ENCODE measurements around the gene TMEM178B. TPM values are rescaled to one million over a fixed set of nuclear protein-coding genes. Genes with fewer than 3 reads are reported as not detected.

Gene TMEM178B
- polyA plus RNA-seq, 1 donor (not counting 4 experiments of a cell fraction or from before 2014, with no cell fraction given): not detected

GRCh38 chr7:141045842-141046620 is 27.8 kb upstream of the TMEM178B start:
- Histone ChIP-seq H3K79me2 (ENCODE audit: control insufficient read depth, insufficient read depth, low read length) (no peaks in the 10 kb centered on the region), H3K27ac (ENCODE audit: control insufficient read depth, insufficient read depth, low read length) (no peak overlapping the region), H3K9ac (ENCODE audit: control insufficient read depth, extremely low read depth, insufficient read depth, low read length) (no peak overlapping the region), H3K4me3 (ENCODE audit: control insufficient read depth in 2 of 3, extremely low read depth in 1 of 3, insufficient read depth in 2 of 3, low read depth in 1 of 3, low read length in 3 of 3) (no peak overlapping the region), H2AFZ (ENCODE audit: control insufficient read depth, low read length) (no peak overlapping the region), H3K9me1 (ENCODE audit: control insufficient read depth, extremely low read depth, insufficient read depth, low read length) (no peaks in the 10 kb centered on the region), H4K20me1 (ENCODE audit: control insufficient read depth, extremely low read depth, insufficient read depth, low read length) (no peaks in the 10 kb centered on the region), H3K27me3 (ENCODE audit: control insufficient read depth, extremely low read depth, insufficient read depth, low read length) (no peaks in the 10 kb centered on the region), H3K36me3 (ENCODE audit: control insufficient read depth in 2 of 2, extremely low read depth in 1 of 2, insufficient read depth in 2 of 2, low read length in 2 of 2) (no peaks in the 10 kb centered on the region), H3K4me1 (ENCODE audit: control insufficient read depth, extremely low read depth, insufficient read depth, low read length) (no peaks in the 10 kb centered on the region), H3K4me2 (ENCODE audit: control insufficient read depth, extremely low read depth, insufficient read depth, low read depth, low read length) (no peak overlapping the region), H3K9me3 (ENCODE audit: control insufficient read depth, low read depth, low read length) (no peaks in the 10 kb centered on the region)
- dilution Hi-C loops (cut with MboI; ENCODE audit: extremely low pct_ligation_motif_present, low sequenced_read_pairs): no loop called here
- TF ChIP-seq, protein P1, sequence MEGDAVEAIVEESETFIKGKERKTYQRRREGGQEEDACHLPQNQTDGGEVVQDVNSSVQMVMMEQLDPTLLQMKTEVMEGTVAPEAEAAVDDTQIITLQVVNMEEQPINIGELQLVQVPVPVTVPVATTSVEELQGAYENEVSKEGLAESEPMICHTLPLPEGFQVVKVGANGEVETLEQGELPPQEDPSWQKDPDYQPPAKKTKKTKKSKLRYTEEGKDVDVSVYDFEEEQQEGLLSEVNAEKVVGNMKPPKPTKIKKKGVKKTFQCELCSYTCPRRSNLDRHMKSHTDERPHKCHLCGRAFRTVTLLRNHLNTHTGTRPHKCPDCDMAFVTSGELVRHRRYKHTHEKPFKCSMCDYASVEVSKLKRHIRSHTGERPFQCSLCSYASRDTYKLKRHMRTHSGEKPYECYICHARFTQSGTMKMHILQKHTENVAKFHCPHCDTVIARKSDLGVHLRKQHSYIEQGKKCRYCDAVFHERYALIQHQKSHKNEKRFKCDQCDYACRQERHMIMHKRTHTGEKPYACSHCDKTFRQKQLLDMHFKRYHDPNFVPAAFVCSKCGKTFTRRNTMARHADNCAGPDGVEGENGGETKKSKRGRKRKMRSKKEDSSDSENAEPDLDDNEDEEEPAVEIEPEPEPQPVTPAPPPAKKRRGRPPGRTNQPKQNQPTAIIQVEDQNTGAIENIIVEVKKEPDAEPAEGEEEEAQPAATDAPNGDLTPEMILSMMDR (optimal IDR thresholded peaks at IDR 0.05 in 1 of 3, IDR thresholded peaks at IDR 0.05 in 1 of 3, conservative IDR thresholded peaks at IDR 0.05 in 1 of 3; ENCODE audit: extremely low read depth in 1 of 3, insufficient read depth in 2 of 3, low read length in 3 of 3): no peak
- TF ChIP-seq EZH2 (IDR thresholded peaks at IDR 0.05; ENCODE audit: low read length): no peak
- FAIRE-seq: no peak
- no peak for DNase-seq (ENCODE audit: low read depth, low spot score)

- Histone ChIP-seq H3K27me3 (ENCODE audit: control insufficient read depth, extremely low read depth, insufficient read depth, low read length) (no peaks in the 10 kb centered on the region), H3K4me1 (ENCODE audit: control insufficient read depth, extremely low read depth, insufficient read depth, low read length) (no peaks in the 10 kb centered on the region), H3K4me3 (ENCODE audit: control insufficient read depth in 2 of 3, extremely low read depth in 1 of 3, insufficient read depth in 2 of 3, low read depth in 1 of 3, low read length in 3 of 3) (no peak overlapping the region), H3K79me2 (ENCODE audit: control insufficient read depth, insufficient read depth, low read length) (no peaks in the 10 kb centered on the region), H3K4me2 (ENCODE audit: control insufficient read depth, extremely low read depth, insufficient read depth, low read depth, low read length) (no peak overlapping the region), H3K9me1 (ENCODE audit: control insufficient read depth, extremely low read depth, insufficient read depth, low read length) (no peaks in the 10 kb centered on the region), H4K20me1 (ENCODE audit: control insufficient read depth, extremely low read depth, insufficient read depth, low read length) (no peaks in the 10 kb centered on the region), H3K36me3 (ENCODE audit: control insufficient read depth in 2 of 2, extremely low read depth in 1 of 2, insufficient read depth in 2 of 2, low read length in 2 of 2) (no peaks in the 10 kb centered on the region), H3K9ac (ENCODE audit: control insufficient read depth, extremely low read depth, insufficient read depth, low read length) (no peak overlapping the region), H2AFZ (ENCODE audit: control insufficient read depth, low read length) (no peak overlapping the region), H3K27ac (ENCODE audit: control insufficient read depth, insufficient read depth, low read length) (no peak overlapping the region), H3K9me3 (ENCODE audit: control insufficient read depth, low read depth, low read length) (no peaks in the 10 kb centered on the region)
- TF ChIP-seq, protein P1 (optimal IDR thresholded peaks at IDR 0.05 in 1 of 3, IDR thresholded peaks at IDR 0.05 in 1 of 3, conservative IDR thresholded peaks at IDR 0.05 in 1 of 3; ENCODE audit: extremely low read depth in 1 of 3, insufficient read depth in 2 of 3, low read length in 3 of 3): no peak
- no peak for TF ChIP-seq EZH2 (IDR thresholded peaks at IDR 0.05; ENCODE audit: low read length)
- DNase-seq (ENCODE audit: low read depth, low spot score) (no peak), FAIRE-seq (no peak)
- dilution Hi-C loops (cut with MboI; ENCODE audit: extremely low pct_ligation_motif_present, low sequenced_read_pairs): no loop called here
These were observed 20.2 kb upstream of the TMEM178B start for GRCh38 chr7:141053626-141054025.
